HEK293 (cell line): Measurements from ENCODE around the gene CMTM8.

ENCODE experiments used
- CTCF ChIA-PET: fragments of 350-600 bp; formaldehyde crosslinking; extraction: SDS; loops from one replicate; lab custom pipeline; 2021; ENCODE audit warnings: antibody characterized with exemption; lab: Yijun Ruan, JAX
- POLR2A ChIA-PET: fragments of 300-600 bp; formaldehyde crosslinking; extraction: SDS; loops from one replicate; lab custom pipeline; 2020; ENCODE audit warnings: antibody characterized with exemption, inconsistent platforms; lab: Yijun Ruan, JAX
- H3K27ac ChIP-seq: fragments of 200-500 bp; sonication (Bioruptor generic); 2 replicates; pipeline ENCODE4 v1.5.1; 2014; ENCODE audit warnings: low read depth, low read length, control low read depth, inconsistent platforms; ENCODE audit errors: extremely low read depth
- H3K36me3 ChIP-seq, 2 experiments: fragments of 200-500 bp in 1 of 2; sonication (Bioruptor generic) in 1 of 2; 1 replicate in 1 of 2; 2 replicates in 1 of 2; pipeline ENCODE4 v1.5.1; 2014 to 2017; ENCODE audit warnings: inconsistent platforms in 2 of 2, low read length in 2 of 2; ENCODE audit not compliant: control insufficient read depth in 2 of 2, insufficient read depth in 1 of 2
- H3K4me1 ChIP-seq: fragments of 200-500 bp; sonication (Bioruptor generic); 2 replicates; pipeline ENCODE4 v1.5.1; 2014; ENCODE audit warnings: mild to moderate bottlenecking, low read length, inconsistent platforms; ENCODE audit not compliant: control insufficient read depth, insufficient read depth
- H3K4me3 ChIP-seq: 2 replicates; pipeline ENCODE4 v1.5.1; 2011; ENCODE audit warnings: low read depth, mild to moderate bottlenecking, control low read depth, low read length, moderate library complexity
- H3K9me3 ChIP-seq: fragments of 200-500 bp; sonication (Bioruptor generic); 2 replicates; pipeline ENCODE4 v1.5.1; 2014; ENCODE audit warnings: low read depth, low read length, inconsistent platforms; ENCODE audit not compliant: control insufficient read depth, insufficient read depth
- HOXA7 ChIP-seq: sonication (generic); formaldehyde crosslinking; IDR thresholded peaks from 2 replicates; pipeline ENCODE4 v1.8.1; 2022; ENCODE audit warnings: missing genetic modification reagents, borderline replicate concordance
- HOXC10 ChIP-seq: sonication (generic); formaldehyde crosslinking; IDR thresholded peaks from 2 replicates; pipeline ENCODE4 v1.8.1; 2023; ENCODE audit warnings: mild to moderate bottlenecking, missing genetic modification reagents
- PRDM6 ChIP-seq: fragments of 450-650 bp; formaldehyde crosslinking; IDR thresholded peaks from 2 replicates; pipeline ENCODE4 v1.5.1; 2017; ENCODE audit warnings: missing biosample characterization, missing genetic modification characterization
- SP3 ChIP-seq: fragments of 450-650 bp; formaldehyde crosslinking; IDR thresholded peaks from 2 replicates; pipeline ENCODE4 v1.5.1; 2016; ENCODE audit warnings: missing biosample characterization, missing genetic modification characterization
- ZBTB6 ChIP-seq: fragments of 450-650 bp; formaldehyde crosslinking; IDR thresholded peaks from 2 replicates; pipeline ENCODE4 v1.5.1; 2017; ENCODE audit warnings: missing biosample characterization, missing genetic modification characterization
- ZNF138 ChIP-seq: fragments of 450-650 bp; formaldehyde crosslinking; IDR thresholded peaks from 2 replicates; pipeline ENCODE4 v1.5.1; 2016; ENCODE audit warnings: missing biosample characterization, missing genetic modification characterization, borderline replicate concordance
- ZNF639 ChIP-seq: fragments of 450-650 bp; formaldehyde crosslinking; IDR thresholded peaks from 2 replicates; pipeline ENCODE4 v1.5.1; 2016; ENCODE audit warnings: missing biosample characterization, missing genetic modification characterization
- ZNF843 ChIP-seq: fragments of 450-650 bp; formaldehyde crosslinking; IDR thresholded peaks from 2 replicates; pipeline ENCODE4 v1.5.1; 2016; ENCODE audit warnings: missing biosample characterization, missing genetic modification characterization
- ZSCAN30 ChIP-seq: fragments of 450-650 bp; IDR thresholded peaks from 2 replicates; pipeline ENCODE4 v1.5.1; 2018; ENCODE audit warnings: missing biosample characterization, mild to moderate bottlenecking, missing genetic modification characterization, moderate library complexity
- ZSCAN4 ChIP-seq: fragments of 450-650 bp; formaldehyde crosslinking; IDR thresholded peaks from 2 replicates; pipeline ENCODE4 v1.5.1; 2017; ENCODE audit warnings: missing biosample characterization, missing genetic modification characterization
- TF ChIP-seq, protein P1 (sequence below): fragments of 450-650 bp; formaldehyde crosslinking; IDR thresholded peaks from 2 replicates; pipeline ENCODE4 v1.5.1; 2017; ENCODE audit warnings: missing biosample characterization, missing genetic modification characterization
- TF ChIP-seq, protein P2 (sequence below): fragments of 450-650 bp; formaldehyde crosslinking; IDR thresholded peaks from 2 replicates; pipeline ENCODE4 v1.5.1; 2016; ENCODE audit warnings: missing biosample characterization, missing genetic modification characterization

The CMTM8 gene

DNA sequence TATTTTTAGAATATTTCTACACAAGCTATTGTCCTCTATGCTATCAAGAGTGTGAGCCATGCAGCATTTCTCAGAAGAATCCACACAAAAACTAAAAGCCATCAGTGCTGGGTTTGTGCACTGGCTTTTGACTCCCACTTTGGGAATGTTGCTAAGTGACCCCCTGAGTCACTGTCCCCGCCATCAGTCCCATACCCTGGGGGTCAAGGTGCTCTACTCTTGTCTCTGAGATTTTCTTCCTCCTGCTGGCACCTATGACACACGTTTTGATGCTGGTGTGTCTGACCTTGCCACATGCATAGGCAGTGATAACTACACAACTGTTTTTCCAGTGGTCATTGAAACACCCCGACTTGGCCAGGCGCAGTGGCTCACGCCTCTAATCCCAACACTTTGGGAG, 173.0 kb downstream of the CMTM8 start:
- POLR2A ChIA-PET: no interaction called here

GRCh38 chr3:32412887-32413286, 174.4 kb downstream of the CMTM8 start:
- CTCF ChIA-PET: no interaction called here
- no peak overlapping the region for H3K27ac ChIP-seq
- H3K9me3 ChIP-seq: no peaks in the 10 kb centered on the region
- peaks cover 4% of the 10 kb centered on the region; the same call in 1 of the 2 replicates for H3K4me1 ChIP-seq
- POLR2A ChIA-PET: no interaction called here
- no peak for TF ChIP-seq ZNF138 (tag by site-specific recombination)
- TF ChIP-seq PRDM6 (tag by site-specific recombination): 0 out of 2 replicates have a peak, but pooled peaks have one; percentile 23
- TF ChIP-seq, all 188 proteins: peak for 1
- no peak overlapping the region for H3K4me3 ChIP-seq
- H3K36me3 ChIP-seq: no peaks in the 10 kb centered on the region

More for the DNA sequence above, 173.0 kb downstream of the CMTM8 start:
- H3K9me3 ChIP-seq: no peaks in the 10 kb centered on the region
- no peaks in the 10 kb centered on the region for H3K36me3 ChIP-seq
- no peak for TF ChIP-seq ZSCAN30 (tag by site-specific recombination)
- TF ChIP-seq ZSCAN4 (tag by site-specific recombination): no peak
- TF ChIP-seq ZNF843: no peak
- no peak for TF ChIP-seq SP3 (tag by site-specific recombination)
- TF ChIP-seq, protein P1, sequence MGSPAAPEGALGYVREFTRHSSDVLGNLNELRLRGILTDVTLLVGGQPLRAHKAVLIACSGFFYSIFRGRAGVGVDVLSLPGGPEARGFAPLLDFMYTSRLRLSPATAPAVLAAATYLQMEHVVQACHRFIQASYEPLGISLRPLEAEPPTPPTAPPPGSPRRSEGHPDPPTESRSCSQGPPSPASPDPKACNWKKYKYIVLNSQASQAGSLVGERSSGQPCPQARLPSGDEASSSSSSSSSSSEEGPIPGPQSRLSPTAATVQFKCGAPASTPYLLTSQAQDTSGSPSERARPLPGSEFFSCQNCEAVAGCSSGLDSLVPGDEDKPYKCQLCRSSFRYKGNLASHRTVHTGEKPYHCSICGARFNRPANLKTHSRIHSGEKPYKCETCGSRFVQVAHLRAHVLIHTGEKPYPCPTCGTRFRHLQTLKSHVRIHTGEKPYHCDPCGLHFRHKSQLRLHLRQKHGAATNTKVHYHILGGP (tag by site-specific recombination): no peak
- TF ChIP-seq, protein P2, sequence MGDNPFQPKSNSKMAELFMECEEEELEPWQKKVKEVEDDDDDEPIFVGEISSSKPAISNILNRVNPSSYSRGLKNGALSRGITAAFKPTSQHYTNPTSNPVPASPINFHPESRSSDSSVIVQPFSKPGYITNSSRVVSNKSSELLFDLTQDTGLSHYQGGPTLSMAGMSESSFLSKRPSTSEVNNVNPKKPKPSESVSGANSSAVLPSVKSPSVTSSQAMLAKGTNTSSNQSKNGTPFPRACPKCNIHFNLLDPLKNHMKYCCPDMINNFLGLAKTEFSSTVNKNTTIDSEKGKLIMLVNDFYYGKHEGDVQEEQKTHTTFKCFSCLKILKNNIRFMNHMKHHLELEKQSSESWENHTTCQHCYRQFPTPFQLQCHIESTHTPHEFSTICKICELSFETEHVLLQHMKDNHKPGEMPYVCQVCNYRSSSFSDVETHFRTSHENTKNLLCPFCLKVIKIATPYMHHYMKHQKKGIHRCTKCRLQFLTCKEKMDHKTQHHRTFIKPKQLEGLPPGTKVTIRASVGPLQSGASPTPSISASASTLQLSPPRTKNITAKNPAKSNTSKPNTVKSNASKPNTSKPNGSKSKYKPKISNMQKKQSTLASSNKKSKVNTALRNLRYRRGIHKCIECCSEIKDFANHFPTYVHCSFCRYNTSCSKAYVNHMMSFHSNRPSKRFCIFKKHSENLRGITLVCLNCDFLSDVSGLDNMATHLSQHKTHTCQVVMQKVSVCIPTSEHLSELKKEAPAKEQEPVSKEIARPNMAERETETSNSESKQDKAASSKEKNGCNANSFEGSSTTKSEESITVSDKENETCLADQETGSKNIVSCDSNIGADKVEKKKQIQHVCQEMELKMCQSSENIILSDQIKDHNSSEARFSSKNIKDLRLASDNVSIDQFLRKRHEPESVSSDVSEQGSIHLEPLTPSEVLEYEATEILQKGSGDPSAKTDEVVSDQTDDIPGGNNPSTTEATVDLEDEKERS (tag by site-specific recombination): no peak
- TF ChIP-seq ZBTB6: no peak
- TF ChIP-seq HOXA7 (CRISPR knock-in tag): no peak
- TF ChIP-seq ZNF639 (tag by site-specific recombination): no peak
- TF ChIP-seq HOXC10: no peak
- TF ChIP-seq, all 188 proteins: peak for 0
- CTCF ChIA-PET: interaction anchor here (0.7 kb wide), 1 partner anchor 570 kb away, joined by 3 read pairs; no protein-coding TSS in a partner anchor
- no peak overlapping the region for H3K4me3 ChIP-seq
- H3K27ac ChIP-seq: no peak overlapping the region
- peaks cover 4% of the 10 kb centered on the region; the same call in 1 of the 2 replicates for H3K4me1 ChIP-seq
